ENCODE measurements around the gene CPXM1. TPM values are rescaled to one million over a fixed set of nuclear protein-coding genes. Genes with fewer than 3 reads are reported as not detected.
A peak's percentile ranks its signal among the peaks of the same experiment; 100 is the strongest.

CPXM1 gene
- total RNA-seq, 1 experiment from 2014 or later: not detected

- Mint-ChIP-seq H3K4me3 (ENCODE audit: unreplicated experiment) (peak within 1 kb of the TSS; percentile 89), H3K36me3 (ENCODE audit: insufficient read depth, unreplicated experiment) (peaks cover 24% of the 10 kb centered on the region), H3K27ac (ENCODE audit: unreplicated experiment) (peak within 1 kb of the TSS; percentile 97), H3K9me3 (ENCODE audit: unreplicated experiment) (no peaks in the 10 kb centered on the region), H3K4me1 (ENCODE audit: low read depth, unreplicated experiment) (peaks cover 7% of the 10 kb centered on the region), H3K27me3 (ENCODE audit: insufficient read depth, unreplicated experiment) (no peaks in the 10 kb centered on the region)
- no peak for TF ChIP-seq CTCF (IDR thresholded peaks at IDR 0.05; ENCODE audit: insufficient read depth in 1 of 2, low read depth in 1 of 2, low read length in 1 of 2, severe bottlenecking in 1 of 2, unreplicated experiment in 1 of 2)
- no peaks in the 10 kb centered on the region for H3K27me3 ChIP-seq (replicated peaks; ENCODE audit: control insufficient read depth, insufficient read depth, low read length)
- H3K36me3 ChIP-seq (ENCODE audit: control insufficient read depth, insufficient read depth, low read length): peaks cover 4% of the 10 kb centered on the region
- CTCF ChIA-PET: interaction anchor here (1.2 kb wide), 1 partner anchor 12 kb away, joined by 3 read pairs; no protein-coding TSS in a partner anchor
- H3K4me3 ChIP-seq (ENCODE audit: low read depth, low read length): peak within 1 kb of the TSS; percentile 91
- peak; percentile 90 to 93 for DNase-seq
- POLR2A ChIA-PET: interaction anchor here (0.5 to 0.7 kb wide), 4 partner anchors 8 to 1149 kb away, joined by 3 to 4 read pairs (median 3); no protein-coding TSS in a partner anchor
- peaks cover 8% of the 10 kb centered on the region; the same call in 1 of the 2 replicates for H3K4me1 ChIP-seq
- H3K9me3 ChIP-seq: no peaks in the 10 kb centered on the region
- intact Hi-C loops (cut with micrococcal nuclease; ENCODE audit: unreplicated experiment): loop anchor here (1.0 kb wide), 1 partner anchor 33 kb away; the partner anchor contains the start of gene PTPRA
- no TSS peak for BruUV-seq (replicated peaks)
Observed at GRCh38 chr20:2840138-2840966, 39.9 kb upstream of the CPXM1 start, which contains the start of the genes PCED1A and VPS16. Gene PCED1A, minus strand, starts transcription at chr20:2840655. Its CDS starts 743 bp downstream, at chr20:2839912. Gene VPS16, plus strand, starts transcription at chr20:2840745. Its CDS starts 30 bp downstream, at chr20:2840775.

GRCh38 chr20:2839732-2840137, 39.3 kb upstream of the CPXM1 start:
- CTCF ChIA-PET: no interaction called here
- intact Hi-C loops (cut with micrococcal nuclease; ENCODE audit: unreplicated experiment): loop anchor here (1.0 kb wide), 1 partner anchor 34 kb away; the partner anchor contains the start of gene PTPRA

More at GRCh38 chr20:2839732-2840137, 39.3 kb upstream of the CPXM1 start:
- Mint-ChIP-seq H3K4me3 (ENCODE audit: unreplicated experiment) (peak overlapping the region; percentile 89), H3K9me3 (ENCODE audit: unreplicated experiment) (no peaks in the 10 kb centered on the region), H3K4me1 (ENCODE audit: low read depth, unreplicated experiment) (peaks cover 7% of the 10 kb centered on the region), H3K27me3 (ENCODE audit: insufficient read depth, unreplicated experiment) (no peaks in the 10 kb centered on the region), H3K27ac (ENCODE audit: unreplicated experiment) (peak overlapping the region; percentile 97), H3K36me3 (ENCODE audit: insufficient read depth, unreplicated experiment) (peaks cover 24% of the 10 kb centered on the region)
- POLR2A ChIA-PET: interaction anchor here (0.7 kb wide), 1 partner anchor 9 kb away, joined by 3 read pairs; no protein-coding TSS in a partner anchor
- BruUV-seq (replicated peaks): no TSS peak
- no peak for TF ChIP-seq CTCF (IDR thresholded peaks at IDR 0.05; ENCODE audit: insufficient read depth in 1 of 2, low read depth in 1 of 2, low read length in 1 of 2, severe bottlenecking in 1 of 2, unreplicated experiment in 1 of 2)
- Histone ChIP-seq H3K4me3 (ENCODE audit: low read depth, low read length) (peak overlapping the region; percentile 91), H3K4me1 (peaks cover 8% of the 10 kb centered on the region; the same call in 1 of the 2 replicates), H3K27me3 (replicated peaks; ENCODE audit: control insufficient read depth, insufficient read depth, low read length) (no peaks in the 10 kb centered on the region), H3K36me3 (ENCODE audit: control insufficient read depth, insufficient read depth, low read length) (peaks cover 4% of the 10 kb centered on the region), H3K9me3 (no peaks in the 10 kb centered on the region)
- DNase-seq: no peak

Measured in Caco-2 (cell line).